IPS-18a (cell line): ENCODE data around the gene GABRR3.

Source experiments
- H3K27ac ChIP-seq: one replicate; pipeline ENCODE4 v1.5.1; 2013; ENCODE audit warnings: low read length
- H3K27me3 ChIP-seq: one replicate; pipeline ENCODE4 v1.6.1; 2013; ENCODE audit warnings: mild to moderate bottlenecking, low read length; ENCODE audit not compliant: control insufficient read depth, insufficient read depth
- H3K36me3 ChIP-seq: one replicate; pipeline ENCODE4 v1.6.1; 2013; ENCODE audit warnings: low read depth, low read length; ENCODE audit not compliant: control insufficient read depth
- H3K4me1 ChIP-seq: one replicate; pipeline ENCODE4 v1.6.1; 2013; ENCODE audit warnings: low read depth, low read length; ENCODE audit not compliant: control insufficient read depth
- H3K4me3 ChIP-seq: one replicate; pipeline ENCODE4 v1.5.1; 2013; ENCODE audit warnings: low read length
- H3K9ac ChIP-seq: one replicate; pipeline ENCODE4 v1.6.1; 2013; ENCODE audit warnings: mild to moderate bottlenecking, low read length, moderate library complexity
- H3K9me3 ChIP-seq: one replicate; pipeline ENCODE4 v1.6.1; 2013; ENCODE audit warnings: low read depth, low read length; ENCODE audit not compliant: control insufficient read depth

Gene GABRR3

GRCh38 chr3:98038286-98038685 is 3.2 kb upstream of the GABRR3 start:
- no peak overlapping the region for H3K9ac ChIP-seq
- H3K27me3 ChIP-seq = no peaks in the 10 kb centered on the region
- H3K27ac ChIP-seq = no peak overlapping the region
- H3K4me1 ChIP-seq = no peaks in the 10 kb centered on the region
- no peak overlapping the region for H3K4me3 ChIP-seq
- no peaks in the 10 kb centered on the region for H3K9me3 ChIP-seq
- no peaks in the 10 kb centered on the region for H3K36me3 ChIP-seq

- Histone ChIP-seq H3K36me3 (no peaks in the 10 kb centered on the region), H3K27ac (no peak overlapping the region), H3K27me3 (no peaks in the 10 kb centered on the region), H3K9me3 (no peaks in the 10 kb centered on the region), H3K4me3 (no peak overlapping the region), H3K9ac (no peak overlapping the region), H3K4me1 (no peaks in the 10 kb centered on the region)
These were observed 629 bp downstream of the GABRR3 start for GRCh38 chr3:98034486-98034885.

- Histone ChIP-seq H3K27ac (no peak overlapping the region), H3K9ac (no peak overlapping the region), H3K4me1 (no peaks in the 10 kb centered on the region), H3K9me3 (no peaks in the 10 kb centered on the region), H3K4me3 (no peak overlapping the region), H3K36me3 (no peaks in the 10 kb centered on the region), H3K27me3 (no peaks in the 10 kb centered on the region)
These were observed 1.1 kb downstream of the GABRR3 start for GRCh38 chr3:98034036-98034435.

- H3K9me3 ChIP-seq = no peaks in the 10 kb centered on the region
These were observed 2.2 kb downstream of the GABRR3 start for GRCh38 chr3:98032904-98033303.

GRCh38 chr3:98032265-98032664 is 2.9 kb downstream of the GABRR3 start:
- H3K27ac ChIP-seq = no peak overlapping the region
- H3K9me3 ChIP-seq = no peaks in the 10 kb centered on the region
- no peaks in the 10 kb centered on the region for H3K27me3 ChIP-seq
- no peaks in the 10 kb centered on the region for H3K36me3 ChIP-seq
- H3K4me1 ChIP-seq = no peaks in the 10 kb centered on the region
- H3K9ac ChIP-seq = no peak overlapping the region
- no peak overlapping the region for H3K4me3 ChIP-seq

More at GRCh38 chr3:98032904-98033303, 2.2 kb downstream of the GABRR3 start:
- Histone ChIP-seq H3K4me3 (no peak overlapping the region), H3K9ac (no peak overlapping the region), H3K27me3 (no peaks in the 10 kb centered on the region), H3K27ac (no peak overlapping the region), H3K4me1 (no peaks in the 10 kb centered on the region), H3K36me3 (no peaks in the 10 kb centered on the region)

- no peak overlapping the region for H3K27ac ChIP-seq
- no peak overlapping the region for H3K9ac ChIP-seq
- no peaks in the 10 kb centered on the region for H3K9me3 ChIP-seq
These were observed 6.0 kb downstream of the GABRR3 start for GRCh38 chr3:98029083-98029482.

GRCh38 chr3:98027085-98027446 is 8.0 kb downstream of the GABRR3 start:
- no peak overlapping the region for H3K9ac ChIP-seq
- H3K4me3 ChIP-seq = no peak overlapping the region
- H3K27ac ChIP-seq = no peak overlapping the region
- H3K27me3 ChIP-seq = no peaks in the 10 kb centered on the region
- no peaks in the 10 kb centered on the region for H3K9me3 ChIP-seq
- H3K36me3 ChIP-seq = no peaks in the 10 kb centered on the region
- no peaks in the 10 kb centered on the region for H3K4me1 ChIP-seq

More at GRCh38 chr3:98029083-98029482, 6.0 kb downstream of the GABRR3 start:
- no peaks in the 10 kb centered on the region for H3K4me1 ChIP-seq
- no peaks in the 10 kb centered on the region for H3K36me3 ChIP-seq
- H3K27me3 ChIP-seq = no peaks in the 10 kb centered on the region
- no peak overlapping the region for H3K4me3 ChIP-seq

GRCh38 chr3:98026425-98027084 is 8.6 kb downstream of the GABRR3 start:
- H3K27me3 ChIP-seq = no peaks in the 10 kb centered on the region
- no peak overlapping the region for H3K27ac ChIP-seq
- no peaks in the 10 kb centered on the region for H3K9me3 ChIP-seq
- no peak overlapping the region for H3K9ac ChIP-seq
- H3K36me3 ChIP-seq = no peaks in the 10 kb centered on the region
- H3K4me3 ChIP-seq = no peak overlapping the region
- no peaks in the 10 kb centered on the region for H3K4me1 ChIP-seq

GRCh38 chr3:98025392-98025945 is 9.6 kb downstream of the GABRR3 start:
- Histone ChIP-seq H3K9me3 (no peaks in the 10 kb centered on the region), H3K4me3 (no peak overlapping the region), H3K9ac (no peak overlapping the region), H3K4me1 (no peaks in the 10 kb centered on the region), H3K27me3 (no peaks in the 10 kb centered on the region), H3K36me3 (no peaks in the 10 kb centered on the region), H3K27ac (no peak overlapping the region)

- H3K9me3 ChIP-seq = no peaks in the 10 kb centered on the region
- no peaks in the 10 kb centered on the region for H3K36me3 ChIP-seq
- no peak overlapping the region for H3K9ac ChIP-seq
- H3K4me1 ChIP-seq = no peaks in the 10 kb centered on the region
- H3K27ac ChIP-seq = no peak overlapping the region
- no peaks in the 10 kb centered on the region for H3K27me3 ChIP-seq
- H3K4me3 ChIP-seq = no peak overlapping the region
These were observed 11.9 kb downstream of the GABRR3 start for GRCh38 chr3:98022978-98023820.

- H3K27me3 ChIP-seq = no peaks in the 10 kb centered on the region
- H3K4me3 ChIP-seq = no peak overlapping the region
- no peaks in the 10 kb centered on the region for H3K4me1 ChIP-seq
- no peaks in the 10 kb centered on the region for H3K9me3 ChIP-seq
- no peak overlapping the region for H3K9ac ChIP-seq
- H3K27ac ChIP-seq = no peak overlapping the region
- H3K36me3 ChIP-seq = no peaks in the 10 kb centered on the region
These were observed 13.1 kb downstream of the GABRR3 start for GRCh38 chr3:98021830-98022560.
